ENCODE results near the gene HNF4A.

- no peak for TF ChIP-seq EZH2 (IDR thresholded peaks at IDR 0.05; ENCODE audit: borderline replicate concordance, low read length)
- no peak for TF ChIP-seq CTCF (IDR thresholded peaks at IDR 0.05; ENCODE audit: low read length)
These were observed 50.5 kb downstream of the HNF4A start for GRCh38 chr20:44405785-44406571.

Data from OCI-LY1 (cell line).